ENCODE data around the gene DYRK2. TPM values are rescaled to one million over a fixed set of nuclear protein-coding genes. Genes with fewer than 3 reads are reported as not detected.

The DYRK2 gene
- total and polyA plus RNA-seq, 5 donors from 2014 or later, result 53.5 to 91.4 (median 81.9) TPM

DNA sequence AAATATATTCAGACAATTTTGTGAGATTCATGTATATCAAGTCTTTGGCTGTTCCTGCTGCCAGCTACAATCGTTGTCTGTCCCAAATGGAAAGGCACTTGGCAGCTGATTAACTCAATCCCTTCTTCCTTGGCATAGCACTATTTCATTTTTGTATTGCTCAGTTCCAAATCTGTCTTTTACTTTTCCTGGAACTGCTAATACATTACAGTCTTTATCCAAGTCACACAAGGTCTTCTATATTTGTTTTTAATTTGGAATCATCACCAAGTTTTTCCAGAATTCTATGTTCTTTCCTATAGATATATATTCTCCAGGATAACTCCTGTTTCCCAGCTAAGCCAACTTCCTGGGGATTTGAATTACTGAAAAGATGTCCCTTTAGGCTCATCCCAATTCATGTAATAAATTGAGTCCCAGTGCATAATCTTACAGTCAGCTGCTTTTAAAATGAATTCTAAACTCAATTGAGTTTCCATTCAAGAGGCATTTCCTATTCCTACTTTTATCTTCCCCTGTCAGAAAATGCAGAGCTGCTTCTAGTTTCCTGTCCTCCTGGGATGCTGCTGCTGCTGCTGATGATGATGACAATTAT lies 45.9 kb downstream of the DYRK2 start:
- H3K9me3 Mint-ChIP-seq, result peaks cover 0 to 2% (median 0%) of the 10 kb centered on the region in 7 donors
- peaks cover 7% of the 10 kb centered on the region for H3K27me3 ChIP-seq (ENCODE audit: control insufficient read depth, insufficient read depth, low read length)
- no peak overlapping the region for H3K4me3 ChIP-seq (ENCODE audit: low read depth, low read length)
- H3K9me3 ChIP-seq (ENCODE audit: control insufficient read depth in 2 of 2, low read length in 2 of 2), result no peaks in the 10 kb centered on the region
- no peak overlapping the region for H3K27ac Mint-ChIP-seq
- no peaks in the 10 kb centered on the region for H3K36me3 ChIP-seq (ENCODE audit: control insufficient read depth, insufficient read depth, low read length)
- H3K27ac ChIP-seq (ENCODE audit: insufficient read depth, low read length, poor library complexity, severe bottlenecking), result no peak overlapping the region
- peaks cover 21 to 31% (median 27%) of the 10 kb centered on the region in 4 donors for H3K4me1 Mint-ChIP-seq
- H3K36me3 Mint-ChIP-seq, result peaks cover 11% of the 10 kb centered on the region
- peaks cover 25% of the 10 kb centered on the region for H3K4me1 ChIP-seq (ENCODE audit: control insufficient read depth, insufficient read depth, low read length, poor library complexity, severe bottlenecking)
- ATAC-seq (ENCODE audit: low read depth in 2 of 2) (no peak), DNase-seq (no peak)
- peaks cover 39% of the 10 kb centered on the region for H3K27me3 Mint-ChIP-seq
- H3K4me3 Mint-ChIP-seq, result no peak overlapping the region

DNA sequence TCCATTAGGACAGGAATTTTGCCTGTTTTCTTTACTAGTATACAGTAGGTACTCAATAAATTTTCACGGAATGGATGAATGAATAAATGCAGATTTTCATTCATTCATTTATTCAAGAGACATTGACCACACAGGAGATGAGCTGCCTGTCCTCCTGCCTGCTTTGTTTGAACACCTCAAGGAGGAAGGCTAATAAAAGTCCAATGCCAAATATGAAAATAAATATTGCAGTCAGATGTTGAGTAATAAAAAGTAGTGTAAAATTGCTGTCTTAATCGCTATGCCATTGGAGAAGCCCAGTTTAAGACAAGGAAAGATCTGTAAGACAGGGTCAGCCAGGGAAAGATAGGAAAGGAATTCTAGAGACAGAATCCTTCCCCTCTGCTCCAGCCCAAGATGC lies 47.4 kb downstream of the DYRK2 start:
- DNase-seq (no peak), ATAC-seq (ENCODE audit: low read depth in 2 of 2) (no peak)
- H3K4me3 ChIP-seq (ENCODE audit: low read depth, low read length), result no peak overlapping the region
- no peaks in the 10 kb centered on the region for H3K9me3 ChIP-seq (ENCODE audit: control insufficient read depth in 2 of 2, low read length in 2 of 2)
- H3K36me3 ChIP-seq (ENCODE audit: control insufficient read depth, insufficient read depth, low read length), result no peaks in the 10 kb centered on the region
- Mint-ChIP-seq H3K27ac (no peak overlapping the region), H3K4me1 (peaks cover 19 to 34% (median 31%) of the 10 kb centered on the region in 4 donors), H3K36me3 (peaks cover 8% of the 10 kb centered on the region), H3K4me3 (no peak overlapping the region), H3K27me3 (peaks cover 45% of the 10 kb centered on the region), H3K9me3 (peaks cover 0 to 2% (median 0%) of the 10 kb centered on the region in 7 donors)
- H3K4me1 ChIP-seq (ENCODE audit: control insufficient read depth, insufficient read depth, low read length, poor library complexity, severe bottlenecking), result peaks cover 27% of the 10 kb centered on the region
- H3K27me3 ChIP-seq (ENCODE audit: control insufficient read depth, insufficient read depth, low read length), result peaks cover 7% of the 10 kb centered on the region
- H3K27ac ChIP-seq (ENCODE audit: insufficient read depth, low read length, poor library complexity, severe bottlenecking), result no peak overlapping the region

DNA sequence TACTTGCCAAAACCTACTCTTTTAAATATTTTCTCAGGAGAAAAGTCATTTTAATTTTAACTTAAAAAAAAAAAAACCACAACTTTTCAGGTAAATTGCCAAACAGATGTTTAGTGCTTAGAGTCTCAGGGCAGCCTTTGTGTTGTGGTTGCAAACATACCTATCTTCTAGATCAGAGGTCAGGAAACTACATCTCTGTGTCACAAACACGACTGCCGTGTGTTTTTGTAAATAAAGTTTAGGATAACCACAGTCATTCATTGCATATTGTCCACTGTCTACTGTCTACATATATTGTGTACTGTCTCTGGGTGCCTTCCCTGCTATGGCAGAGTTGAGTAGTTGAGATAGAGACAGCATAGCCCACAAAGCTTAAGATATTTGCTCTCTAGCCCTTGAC lies 48.9 kb downstream of the DYRK2 start:
- Mint-ChIP-seq H3K36me3 (no peaks in the 10 kb centered on the region), H3K4me3 (peak overlapping the region in 3 of 4 donors; percentile 22 to 48 (median 28)), H3K9me3 (peaks cover 0 to 2% (median 0%) of the 10 kb centered on the region in 7 donors), H3K4me1 (peaks cover 19 to 36% (median 28%) of the 10 kb centered on the region in 4 donors), H3K27ac (peak overlapping the region in 2 of 3 donors; percentile 44 to 86), H3K27me3 (peaks cover 54% of the 10 kb centered on the region)
- no peak overlapping the region for H3K27ac ChIP-seq (ENCODE audit: insufficient read depth, low read length, poor library complexity, severe bottlenecking)
- peak overlapping the region; percentile 56 for H3K4me3 ChIP-seq (ENCODE audit: low read depth, low read length)
- H3K4me1 ChIP-seq (ENCODE audit: control insufficient read depth, insufficient read depth, low read length, poor library complexity, severe bottlenecking), result peaks cover 27% of the 10 kb centered on the region
- no peak for ATAC-seq (ENCODE audit: low read depth in 2 of 2)
- no peaks in the 10 kb centered on the region for H3K9me3 ChIP-seq (ENCODE audit: control insufficient read depth in 2 of 2, low read length in 2 of 2)
- H3K36me3 ChIP-seq (ENCODE audit: control insufficient read depth, insufficient read depth, low read length), result no peaks in the 10 kb centered on the region
- H3K27me3 ChIP-seq (ENCODE audit: control insufficient read depth, insufficient read depth, low read length), result peaks cover 7% of the 10 kb centered on the region
- DNase-seq, result peak in 2 of 3 donors; percentile 15 to 36

DNA sequence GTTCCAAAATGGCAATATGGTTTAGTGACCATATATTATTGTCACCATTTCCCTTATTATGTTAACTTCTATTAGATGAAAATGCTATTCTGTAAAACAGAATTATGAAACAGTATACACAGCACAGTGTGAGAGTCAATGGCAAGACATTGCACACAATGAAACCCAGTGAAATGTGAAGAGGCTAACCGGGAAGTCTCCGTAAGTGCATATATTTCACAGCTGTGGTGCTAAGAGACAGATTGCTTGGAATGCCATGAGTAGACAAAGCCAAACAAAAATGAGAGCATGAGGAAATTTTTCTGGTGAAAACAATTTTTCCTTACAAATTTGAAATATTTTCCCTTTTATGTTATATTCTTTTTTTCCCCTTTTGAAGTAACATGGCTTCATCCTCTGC lies 49.4 kb downstream of the DYRK2 start:
- Mint-ChIP-seq H3K36me3 (no peaks in the 10 kb centered on the region), H3K9me3 (peaks cover 0 to 2% (median 0%) of the 10 kb centered on the region in 7 donors), H3K27me3 (peaks cover 55% of the 10 kb centered on the region), H3K4me1 (peaks cover 19 to 36% (median 27%) of the 10 kb centered on the region in 4 donors), H3K27ac (peak overlapping the region; percentile 44 to 92 (median 86)), H3K4me3 (peak overlapping the region; percentile 48 to 92 (median 80))
- no peaks in the 10 kb centered on the region for H3K9me3 ChIP-seq (ENCODE audit: control insufficient read depth in 2 of 2, low read length in 2 of 2)
- no peaks in the 10 kb centered on the region for H3K36me3 ChIP-seq (ENCODE audit: control insufficient read depth, insufficient read depth, low read length)
- H3K4me1 ChIP-seq (ENCODE audit: control insufficient read depth, insufficient read depth, low read length, poor library complexity, severe bottlenecking), result peaks cover 27% of the 10 kb centered on the region
- DNase-seq (no peak), ATAC-seq (ENCODE audit: low read depth in 2 of 2) (no peak)
- peak overlapping the region; percentile 88 for H3K4me3 ChIP-seq (ENCODE audit: low read depth, low read length)
- peaks cover 7% of the 10 kb centered on the region for H3K27me3 ChIP-seq (ENCODE audit: control insufficient read depth, insufficient read depth, low read length)
- no peak overlapping the region for H3K27ac ChIP-seq (ENCODE audit: insufficient read depth, low read length, poor library complexity, severe bottlenecking)

DNA sequence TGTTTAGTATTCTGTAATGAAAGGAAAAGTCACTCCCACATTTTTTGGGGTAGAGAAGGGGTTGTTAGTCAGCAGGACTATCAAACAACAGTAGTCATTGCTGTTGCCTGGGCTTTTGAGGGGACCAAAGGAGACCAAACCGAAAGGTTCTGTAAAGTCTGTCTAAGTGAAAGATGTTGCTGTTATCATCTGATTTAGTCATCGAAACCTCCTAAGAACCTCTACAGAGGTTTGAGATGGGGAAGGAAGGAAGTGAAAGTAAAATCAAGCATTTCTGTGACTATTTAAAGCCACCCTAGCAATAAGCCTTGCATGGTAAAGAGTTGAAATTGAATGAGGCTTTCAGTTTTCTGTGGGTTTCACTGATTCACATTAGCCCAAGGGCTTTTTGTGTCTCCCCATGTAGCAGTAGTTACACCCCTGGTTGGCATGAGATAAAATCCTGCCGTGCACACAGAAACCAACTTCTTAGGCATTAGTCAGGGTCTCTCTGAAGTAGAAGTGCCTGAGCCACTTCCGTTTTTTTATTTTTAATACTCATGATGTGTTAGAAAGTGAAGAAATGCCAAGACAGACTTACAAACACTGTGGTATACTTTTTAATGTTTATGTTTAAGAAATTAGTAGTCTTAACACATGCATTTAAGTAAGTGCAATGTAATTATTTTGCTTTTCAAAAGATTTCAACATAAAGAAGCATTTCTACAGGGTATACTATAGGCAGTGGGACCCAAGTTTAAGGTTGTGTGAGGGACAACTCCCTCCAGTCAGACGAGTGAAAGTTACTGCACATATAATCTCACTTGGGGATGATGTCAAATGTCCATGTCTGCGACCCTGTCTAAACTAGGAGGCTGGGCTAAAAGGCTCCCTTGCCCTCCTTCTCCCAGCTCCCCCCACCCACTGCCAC lies 50.4 kb downstream of the DYRK2 start:
- Mint-ChIP-seq H3K9me3 (peaks cover 0 to under 1% (median 0%) of the 10 kb centered on the region in 7 donors), H3K27ac (peak overlapping the region; percentile 76 to 92 (median 86)), H3K27me3 (peaks cover 56% of the 10 kb centered on the region), H3K36me3 (no peaks in the 10 kb centered on the region), H3K4me3 (peak overlapping the region; percentile 39 to 92 (median 80)), H3K4me1 (peaks cover 19 to 36% (median 27%) of the 10 kb centered on the region in 4 donors)
- peak; percentile 84 to 87 for ATAC-seq (ENCODE audit: low read depth in 2 of 2)
- peak overlapping the region; percentile 88 for H3K4me3 ChIP-seq (ENCODE audit: low read depth, low read length)
- H3K27ac ChIP-seq (ENCODE audit: insufficient read depth, low read length, poor library complexity, severe bottlenecking), result peak overlapping the region; percentile 42
- no peaks in the 10 kb centered on the region for H3K36me3 ChIP-seq (ENCODE audit: control insufficient read depth, insufficient read depth, low read length)
- peaks cover 7% of the 10 kb centered on the region for H3K27me3 ChIP-seq (ENCODE audit: control insufficient read depth, insufficient read depth, low read length)
- H3K4me1 ChIP-seq (ENCODE audit: control insufficient read depth, insufficient read depth, low read length, poor library complexity, severe bottlenecking), result peaks cover 27% of the 10 kb centered on the region
- H3K9me3 ChIP-seq (ENCODE audit: control insufficient read depth in 2 of 2, low read length in 2 of 2), result no peaks in the 10 kb centered on the region
- DNase-seq, result peak in 2 of 3 donors; percentile 51 to 81

DNA sequence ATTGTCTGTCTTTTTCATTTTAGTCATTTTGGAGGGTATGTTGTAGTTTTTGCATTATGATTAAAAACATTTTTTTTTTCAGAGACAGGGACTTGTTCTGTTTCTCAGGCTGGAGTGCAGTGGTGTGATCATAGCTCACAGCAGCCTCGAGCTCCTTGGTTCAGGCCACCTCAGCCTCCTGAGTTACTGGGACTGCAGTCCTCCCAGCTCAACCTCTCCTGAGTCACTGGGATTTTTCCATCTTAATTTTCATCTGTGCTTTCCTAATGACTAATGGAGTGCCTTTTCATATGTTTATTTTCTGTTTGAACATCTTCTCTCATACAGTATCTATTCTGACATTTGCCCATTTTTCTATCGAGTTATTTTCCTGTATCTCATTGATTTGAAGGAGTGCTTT lies 52.6 kb downstream of the DYRK2 start:
- Mint-ChIP-seq H3K4me3 (no peak overlapping the region), H3K9me3 (no peaks in the 10 kb centered on the region), H3K4me1 (peaks cover 19 to 46% (median 36%) of the 10 kb centered on the region in 4 donors), H3K36me3 (no peaks in the 10 kb centered on the region), H3K27ac (no peak overlapping the region), H3K27me3 (peaks cover 56% of the 10 kb centered on the region)
- DNase-seq (no peak), ATAC-seq (ENCODE audit: low read depth in 2 of 2) (no peak)
- no peaks in the 10 kb centered on the region for H3K27me3 ChIP-seq (ENCODE audit: control insufficient read depth, insufficient read depth, low read length)
- H3K4me3 ChIP-seq (ENCODE audit: low read depth, low read length), result no peak overlapping the region
- no peak overlapping the region for H3K27ac ChIP-seq (ENCODE audit: insufficient read depth, low read length, poor library complexity, severe bottlenecking)
- no peaks in the 10 kb centered on the region for H3K9me3 ChIP-seq (ENCODE audit: control insufficient read depth in 2 of 2, low read length in 2 of 2)
- H3K4me1 ChIP-seq (ENCODE audit: control insufficient read depth, insufficient read depth, low read length, poor library complexity, severe bottlenecking), result peaks cover 27% of the 10 kb centered on the region
- H3K36me3 ChIP-seq (ENCODE audit: control insufficient read depth, insufficient read depth, low read length), result no peaks in the 10 kb centered on the region

DNA sequence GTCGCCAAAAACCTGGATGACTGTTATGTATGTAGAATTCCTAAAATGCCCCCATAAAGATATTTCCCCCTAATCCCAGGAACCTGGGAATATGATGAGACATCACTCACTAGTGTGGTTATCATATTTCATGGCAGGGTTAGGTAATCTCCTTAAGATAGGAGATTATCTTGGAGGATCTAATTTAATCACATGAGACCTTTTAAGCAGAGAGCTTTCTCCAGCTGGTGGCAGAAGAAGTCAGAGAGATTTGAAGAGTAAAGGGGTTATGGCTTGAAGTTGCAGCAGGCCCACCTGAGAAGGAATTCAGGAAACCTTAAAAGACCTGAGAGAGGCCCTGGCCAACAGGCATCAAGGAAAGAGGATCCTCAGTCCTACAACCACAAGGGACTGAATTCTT lies 53.6 kb downstream of the DYRK2 start:
- no peaks in the 10 kb centered on the region for H3K36me3 Mint-ChIP-seq
- no peak overlapping the region for H3K27ac Mint-ChIP-seq
- no peak overlapping the region for H3K27ac ChIP-seq (ENCODE audit: insufficient read depth, low read length, poor library complexity, severe bottlenecking)
- DNase-seq (no peak), ATAC-seq (ENCODE audit: low read depth in 2 of 2) (no peak)
- H3K4me1 ChIP-seq (ENCODE audit: control insufficient read depth, insufficient read depth, low read length, poor library complexity, severe bottlenecking), result peaks cover 22% of the 10 kb centered on the region
- H3K4me3 Mint-ChIP-seq, result no peak overlapping the region
- H3K4me1 Mint-ChIP-seq, result peaks cover 19 to 42% (median 33%) of the 10 kb centered on the region in 4 donors
- no peak overlapping the region for H3K4me3 ChIP-seq (ENCODE audit: low read depth, low read length)
- peaks cover 52% of the 10 kb centered on the region for H3K27me3 Mint-ChIP-seq
- no peaks in the 10 kb centered on the region for H3K27me3 ChIP-seq (ENCODE audit: control insufficient read depth, insufficient read depth, low read length)
- no peaks in the 10 kb centered on the region for H3K9me3 ChIP-seq (ENCODE audit: control insufficient read depth in 2 of 2, low read length in 2 of 2)
- no peaks in the 10 kb centered on the region for H3K36me3 ChIP-seq (ENCODE audit: control insufficient read depth, insufficient read depth, low read length)
- no peaks in the 10 kb centered on the region for H3K9me3 Mint-ChIP-seq

All from CD4-positive, CD25-positive, alpha-beta regulatory T cell (primary cell).